ENCODE results near the gene RAI14. TPM values are rescaled to one million over a fixed set of nuclear protein-coding genes. Genes with fewer than 3 reads are reported as not detected.

The RAI14 gene
- total RNA-seq, 2 donors from 2014 or later, result 0.67 to 1.5 TPM

- ATAC-seq (replicated peaks in 1 of 2), result no peak
- Mint-ChIP-seq H3K4me1 (ENCODE audit: low read depth) (peaks cover 22% of the 10 kb centered on the region), H3K4me3 (no peak overlapping the region), H3K27ac (no peak overlapping the region), H3K9me3 (no peaks in the 10 kb centered on the region), H3K36me3 (ENCODE audit: insufficient read depth in 2 of 2) (peaks cover 0 to 6% of the 10 kb centered on the region in 2 donors), H3K27me3 (ENCODE audit: low read depth) (peaks cover 34% of the 10 kb centered on the region)
- DNase-seq, result no peak
Observed at GRCh38 chr5:34653708-34654107, 2.4 kb upstream of the RAI14 start.

- H3K4me1 Mint-ChIP-seq (ENCODE audit: low read depth), result peaks cover 22% of the 10 kb centered on the region
- peak overlapping the region; percentile 85 to 88 for H3K4me3 Mint-ChIP-seq
- no peaks in the 10 kb centered on the region for H3K9me3 Mint-ChIP-seq
- H3K27ac Mint-ChIP-seq, result peak overlapping the region; percentile 44
- peaks cover 0 to 6% of the 10 kb centered on the region in 2 donors for H3K36me3 Mint-ChIP-seq (ENCODE audit: insufficient read depth in 2 of 2)
- H3K27me3 Mint-ChIP-seq (ENCODE audit: low read depth), result peaks cover 38% of the 10 kb centered on the region
- peak; percentile 67 to 69 for ATAC-seq (replicated peaks in 1 of 2)
- peak; percentile 12 to 18 for DNase-seq
Observed at GRCh38 chr5:34655354-34655991, 655 bp upstream of the RAI14 start.

GRCh38 chr5:34656700-34657273 is 659 bp downstream of the RAI14 start:
- peak; percentile 8 to 12 for DNase-seq
- H3K9me3 Mint-ChIP-seq, result no peaks in the 10 kb centered on the region
- peaks cover 0 to 6% of the 10 kb centered on the region in 2 donors for H3K36me3 Mint-ChIP-seq (ENCODE audit: insufficient read depth in 2 of 2)
- peaks cover 41% of the 10 kb centered on the region for H3K27me3 Mint-ChIP-seq (ENCODE audit: low read depth)
- no peak overlapping the region for H3K27ac Mint-ChIP-seq
- peak; percentile 46 to 56 for ATAC-seq (replicated peaks in 1 of 2)
- H3K4me3 Mint-ChIP-seq, result peak overlapping the region; percentile 39 to 70
- H3K4me1 Mint-ChIP-seq (ENCODE audit: low read depth), result peaks cover 22% of the 10 kb centered on the region

- Mint-ChIP-seq H3K4me3 (peak overlapping the region; percentile 39 to 70), H3K27me3 (ENCODE audit: low read depth) (peaks cover 46% of the 10 kb centered on the region), H3K27ac (no peak overlapping the region), H3K36me3 (ENCODE audit: insufficient read depth in 2 of 2) (peaks cover 0 to 6% of the 10 kb centered on the region in 2 donors), H3K9me3 (no peaks in the 10 kb centered on the region), H3K4me1 (ENCODE audit: low read depth) (peaks cover 22% of the 10 kb centered on the region)
- DNase-seq (no peak), ATAC-seq (replicated peaks in 1 of 2) (no peak)
Observed at GRCh38 chr5:34657274-34657921, 1.3 kb downstream of the RAI14 start.

- no peaks in the 10 kb centered on the region for H3K9me3 Mint-ChIP-seq
- H3K36me3 Mint-ChIP-seq (ENCODE audit: insufficient read depth in 2 of 2), result peaks cover 0 to 6% of the 10 kb centered on the region in 2 donors
- H3K4me1 Mint-ChIP-seq (ENCODE audit: low read depth), result peaks cover 22% of the 10 kb centered on the region
- ATAC-seq (replicated peaks in 1 of 2) (no peak), DNase-seq (no peak)
- H3K27ac Mint-ChIP-seq, result no peak overlapping the region
- peak overlapping the region; percentile 39 to 70 for H3K4me3 Mint-ChIP-seq
- H3K27me3 Mint-ChIP-seq (ENCODE audit: low read depth), result peaks cover 46% of the 10 kb centered on the region
Observed at GRCh38 chr5:34657988-34658387, 1.9 kb downstream of the RAI14 start.

GRCh38 chr5:34659168-34659567 is 3.0 kb downstream of the RAI14 start:
- Mint-ChIP-seq H3K27ac (no peak overlapping the region), H3K9me3 (no peaks in the 10 kb centered on the region), H3K27me3 (ENCODE audit: low read depth) (peaks cover 46% of the 10 kb centered on the region), H3K36me3 (ENCODE audit: insufficient read depth in 2 of 2) (peaks cover 0 to 6% of the 10 kb centered on the region in 2 donors), H3K4me3 (no peak overlapping the region), H3K4me1 (ENCODE audit: low read depth) (peaks cover 22% of the 10 kb centered on the region)
- ATAC-seq (replicated peaks in 1 of 2) (no peak), DNase-seq (no peak)

- no peaks in the 10 kb centered on the region for H3K9me3 Mint-ChIP-seq
- H3K4me3 Mint-ChIP-seq, result no peak overlapping the region
- ATAC-seq (replicated peaks in 1 of 2), result no peak
- H3K36me3 Mint-ChIP-seq (ENCODE audit: insufficient read depth in 2 of 2), result peaks cover 0 to 4% of the 10 kb centered on the region in 2 donors
- DNase-seq, result no peak
- H3K27ac Mint-ChIP-seq, result no peak overlapping the region
- peaks cover 15% of the 10 kb centered on the region for H3K4me1 Mint-ChIP-seq (ENCODE audit: low read depth)
- peaks cover 34% of the 10 kb centered on the region for H3K27me3 Mint-ChIP-seq (ENCODE audit: low read depth)
Observed at GRCh38 chr5:34660444-34660843, 4.3 kb downstream of the RAI14 start.

GRCh38 chr5:34663771-34664496 is 7.8 kb downstream of the RAI14 start:
- Mint-ChIP-seq H3K4me3 (no peak overlapping the region), H3K9me3 (no peaks in the 10 kb centered on the region), H3K36me3 (ENCODE audit: insufficient read depth in 2 of 2) (no peaks in the 10 kb centered on the region), H3K4me1 (ENCODE audit: low read depth) (no peaks in the 10 kb centered on the region), H3K27me3 (ENCODE audit: low read depth) (peaks cover 14% of the 10 kb centered on the region), H3K27ac (no peak overlapping the region)
- DNase-seq, result no peak
- ATAC-seq (replicated peaks in 1 of 2), result no peak

GRCh38 chr5:34666392-34667080 is 10.4 kb downstream of the RAI14 start:
- Mint-ChIP-seq H3K36me3 (ENCODE audit: insufficient read depth in 2 of 2) (no peaks in the 10 kb centered on the region), H3K27me3 (ENCODE audit: low read depth) (peaks cover 15% of the 10 kb centered on the region), H3K27ac (no peak overlapping the region), H3K4me3 (no peak overlapping the region), H3K9me3 (no peaks in the 10 kb centered on the region), H3K4me1 (ENCODE audit: low read depth) (no peaks in the 10 kb centered on the region)
- no peak for DNase-seq
- ATAC-seq (replicated peaks in 1 of 2), result no peak

GRCh38 chr5:34667705-34668104 is 11.6 kb downstream of the RAI14 start:
- no peak for DNase-seq
- H3K27ac Mint-ChIP-seq, result no peak overlapping the region
- no peak overlapping the region for H3K4me3 Mint-ChIP-seq
- H3K27me3 Mint-ChIP-seq (ENCODE audit: low read depth), result peaks cover 7% of the 10 kb centered on the region
- H3K9me3 Mint-ChIP-seq, result no peaks in the 10 kb centered on the region
- H3K36me3 Mint-ChIP-seq (ENCODE audit: insufficient read depth in 2 of 2), result no peaks in the 10 kb centered on the region
- no peaks in the 10 kb centered on the region for H3K4me1 Mint-ChIP-seq (ENCODE audit: low read depth)
- no peak for ATAC-seq (replicated peaks in 1 of 2)

GRCh38 chr5:34669931-34670516 is 13.9 kb downstream of the RAI14 start:
- no peaks in the 10 kb centered on the region for H3K36me3 Mint-ChIP-seq (ENCODE audit: insufficient read depth in 2 of 2)
- H3K27ac Mint-ChIP-seq, result no peak overlapping the region
- peaks cover 7% of the 10 kb centered on the region for H3K27me3 Mint-ChIP-seq (ENCODE audit: low read depth)
- no peak overlapping the region for H3K4me3 Mint-ChIP-seq
- DNase-seq (no peak), ATAC-seq (replicated peaks in 1 of 2) (no peak)
- no peaks in the 10 kb centered on the region for H3K4me1 Mint-ChIP-seq (ENCODE audit: low read depth)
- no peaks in the 10 kb centered on the region for H3K9me3 Mint-ChIP-seq

- no peaks in the 10 kb centered on the region for H3K36me3 Mint-ChIP-seq (ENCODE audit: insufficient read depth in 2 of 2)
- no peak overlapping the region for H3K4me3 Mint-ChIP-seq
- H3K27ac Mint-ChIP-seq, result no peak overlapping the region
Observed at GRCh38 chr5:34672196-34672595, 16.1 kb downstream of the RAI14 start.

More at GRCh38 chr5:34672196-34672595, 16.1 kb downstream of the RAI14 start:
- H3K4me1 Mint-ChIP-seq (ENCODE audit: low read depth), result no peaks in the 10 kb centered on the region
- DNase-seq (no peak), ATAC-seq (replicated peaks in 1 of 2) (no peak)
- no peaks in the 10 kb centered on the region for H3K9me3 Mint-ChIP-seq
- H3K27me3 Mint-ChIP-seq (ENCODE audit: low read depth), result peaks cover 7% of the 10 kb centered on the region

Data from activated T-cell treated with anti-CD3 and anti-CD28 coated beads, Interleukin-2, amount 50 U/mL, for 72 hours (primary cell).